ENCODE measurements around the gene SPRR5.

- TF ChIP-seq, protein P1, sequence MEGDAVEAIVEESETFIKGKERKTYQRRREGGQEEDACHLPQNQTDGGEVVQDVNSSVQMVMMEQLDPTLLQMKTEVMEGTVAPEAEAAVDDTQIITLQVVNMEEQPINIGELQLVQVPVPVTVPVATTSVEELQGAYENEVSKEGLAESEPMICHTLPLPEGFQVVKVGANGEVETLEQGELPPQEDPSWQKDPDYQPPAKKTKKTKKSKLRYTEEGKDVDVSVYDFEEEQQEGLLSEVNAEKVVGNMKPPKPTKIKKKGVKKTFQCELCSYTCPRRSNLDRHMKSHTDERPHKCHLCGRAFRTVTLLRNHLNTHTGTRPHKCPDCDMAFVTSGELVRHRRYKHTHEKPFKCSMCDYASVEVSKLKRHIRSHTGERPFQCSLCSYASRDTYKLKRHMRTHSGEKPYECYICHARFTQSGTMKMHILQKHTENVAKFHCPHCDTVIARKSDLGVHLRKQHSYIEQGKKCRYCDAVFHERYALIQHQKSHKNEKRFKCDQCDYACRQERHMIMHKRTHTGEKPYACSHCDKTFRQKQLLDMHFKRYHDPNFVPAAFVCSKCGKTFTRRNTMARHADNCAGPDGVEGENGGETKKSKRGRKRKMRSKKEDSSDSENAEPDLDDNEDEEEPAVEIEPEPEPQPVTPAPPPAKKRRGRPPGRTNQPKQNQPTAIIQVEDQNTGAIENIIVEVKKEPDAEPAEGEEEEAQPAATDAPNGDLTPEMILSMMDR (IDR thresholded peaks at IDR 0.05; ENCODE audit: low read length), result no peak
- TF ChIP-seq EZH2phosphoT487 (IDR thresholded peaks at IDR 0.05; ENCODE audit: low read length) (no peak), EZH2 (optimal IDR thresholded peaks at IDR 0.05; ENCODE audit: low read depth, low read length) (no peak)
Measured at GRCh38 chr1:152902636-152903035, 44.4 kb upstream of the SPRR5 start.
